ENCODE data around the gene NRG4. TPM values are rescaled to one million over a fixed set of nuclear protein-coding genes. Genes with fewer than 3 reads are reported as not detected.

Gene NRG4
- total RNA-seq, 1 donor from 2014 or later, result 0.93 TPM

DNA sequence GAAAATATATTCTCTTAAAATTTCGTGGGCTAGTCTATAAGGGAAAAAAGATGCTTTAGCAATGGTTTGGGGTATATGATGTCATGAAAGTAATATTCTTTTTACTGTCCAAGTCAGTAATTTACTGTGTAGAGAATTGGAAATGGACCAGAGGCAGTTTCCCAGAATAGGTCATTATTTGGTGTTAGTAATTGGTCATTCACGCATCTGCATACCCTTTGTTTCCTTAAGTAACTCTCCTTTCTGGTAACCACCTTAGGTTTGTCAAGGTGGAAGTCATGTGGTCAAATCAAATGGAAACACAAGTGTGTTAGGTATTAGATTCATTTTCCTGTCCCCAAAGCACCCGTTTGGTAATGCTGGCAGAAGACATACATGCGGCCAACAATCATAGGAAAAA lies 84.6 kb downstream of the NRG4 start:
- Mint-ChIP-seq H3K27me3 (no peaks in the 10 kb centered on the region), H3K36me3 (ENCODE audit: low read depth) (peaks cover 52% of the 10 kb centered on the region), H3K4me1 (peaks cover 39% of the 10 kb centered on the region), H3K9me3 (no peaks in the 10 kb centered on the region), H3K4me3 (no peak overlapping the region), H3K27ac (no peak overlapping the region)
- ChIA-PET CTCF (interaction anchor here (9.2 kb wide), 1 partner anchor 212 kb away, joined by 61 read pairs; no protein-coding TSS in a partner anchor), POLR2A (interaction anchor here (0.6 kb wide), 2 partner anchors 23 to 1283 kb away, joined by 4 to 5 read pairs; no protein-coding TSS in a partner anchor)
- ATAC-seq (ENCODE audit: low read depth) (no peak), DNase-seq (no peak)
- TF ChIP-seq, protein P1, sequence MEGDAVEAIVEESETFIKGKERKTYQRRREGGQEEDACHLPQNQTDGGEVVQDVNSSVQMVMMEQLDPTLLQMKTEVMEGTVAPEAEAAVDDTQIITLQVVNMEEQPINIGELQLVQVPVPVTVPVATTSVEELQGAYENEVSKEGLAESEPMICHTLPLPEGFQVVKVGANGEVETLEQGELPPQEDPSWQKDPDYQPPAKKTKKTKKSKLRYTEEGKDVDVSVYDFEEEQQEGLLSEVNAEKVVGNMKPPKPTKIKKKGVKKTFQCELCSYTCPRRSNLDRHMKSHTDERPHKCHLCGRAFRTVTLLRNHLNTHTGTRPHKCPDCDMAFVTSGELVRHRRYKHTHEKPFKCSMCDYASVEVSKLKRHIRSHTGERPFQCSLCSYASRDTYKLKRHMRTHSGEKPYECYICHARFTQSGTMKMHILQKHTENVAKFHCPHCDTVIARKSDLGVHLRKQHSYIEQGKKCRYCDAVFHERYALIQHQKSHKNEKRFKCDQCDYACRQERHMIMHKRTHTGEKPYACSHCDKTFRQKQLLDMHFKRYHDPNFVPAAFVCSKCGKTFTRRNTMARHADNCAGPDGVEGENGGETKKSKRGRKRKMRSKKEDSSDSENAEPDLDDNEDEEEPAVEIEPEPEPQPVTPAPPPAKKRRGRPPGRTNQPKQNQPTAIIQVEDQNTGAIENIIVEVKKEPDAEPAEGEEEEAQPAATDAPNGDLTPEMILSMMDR (IDR thresholded peaks at IDR 0.05), result no peak
- intact Hi-C loops (cut with micrococcal nuclease), result loop anchor here (5.0 kb wide), 2 partner anchors 200 to 225 kb away; no protein-coding TSS in a partner anchor

DNA sequence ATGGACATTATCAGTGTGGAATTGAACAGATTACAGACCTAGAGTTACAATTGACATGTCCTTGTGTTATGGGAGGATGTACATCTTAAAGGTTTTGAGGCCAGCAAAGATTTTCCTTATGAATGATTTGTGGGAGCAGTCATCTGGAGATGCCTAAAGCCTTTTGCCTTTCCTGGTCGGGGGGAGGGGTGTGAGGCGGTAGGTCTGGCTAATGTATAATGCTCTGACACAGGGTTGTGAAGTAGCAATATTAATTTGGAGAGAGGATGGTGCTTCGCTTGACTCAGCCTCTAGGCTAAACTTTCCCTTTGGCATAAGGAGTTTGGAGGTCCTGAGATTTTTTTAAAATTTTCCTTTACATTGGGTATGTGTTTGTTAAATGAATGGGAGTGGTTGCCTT lies 85.3 kb downstream of the NRG4 start:
- intact Hi-C loops (cut with micrococcal nuclease), result loop anchor here (5.0 kb wide), 2 partner anchors 200 to 225 kb away; no protein-coding TSS in a partner anchor
- peaks cover 39% of the 10 kb centered on the region for H3K4me1 Mint-ChIP-seq
- TF ChIP-seq, protein P1 (IDR thresholded peaks at IDR 0.05), result no peak
- CTCF ChIA-PET, result interaction anchor here (1.6 to 9.2 kb wide), 2 partner anchors 132 to 213 kb away, joined by 3 to 61 read pairs; no protein-coding TSS in a partner anchor
- no peaks in the 10 kb centered on the region for H3K27me3 Mint-ChIP-seq
- no peaks in the 10 kb centered on the region for H3K9me3 Mint-ChIP-seq
- no peak for DNase-seq
- POLR2A ChIA-PET, result interaction anchor here (0.6 kb wide), 1 partner anchor 1282 kb away, joined by 4 read pairs; no protein-coding TSS in a partner anchor
- no peak overlapping the region for H3K4me3 Mint-ChIP-seq
- ATAC-seq (ENCODE audit: low read depth), result no peak
- H3K27ac Mint-ChIP-seq, result no peak overlapping the region
- peaks cover 55% of the 10 kb centered on the region for H3K36me3 Mint-ChIP-seq (ENCODE audit: low read depth)

DNA sequence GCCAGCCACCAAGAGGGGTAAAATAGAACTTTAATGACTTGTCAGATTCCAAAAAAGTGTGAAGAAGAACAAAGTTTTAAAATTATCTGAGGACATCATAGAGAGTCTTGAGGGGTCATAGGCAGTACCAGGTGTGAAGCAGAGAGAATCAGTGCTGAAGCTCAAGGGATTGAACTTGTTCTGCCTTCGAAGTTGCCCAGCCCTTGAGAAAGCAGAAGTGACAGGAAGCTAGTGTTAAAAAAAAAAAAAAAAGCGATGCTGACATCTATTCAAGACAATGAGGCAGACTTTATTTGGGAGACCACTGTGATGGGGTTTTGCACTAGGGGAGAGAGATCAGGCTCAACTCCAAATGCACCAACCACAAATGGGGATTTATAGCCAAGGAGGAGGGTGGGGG lies 86.8 kb downstream of the NRG4 start:
- Mint-ChIP-seq H3K36me3 (ENCODE audit: low read depth) (peaks cover 48% of the 10 kb centered on the region), H3K9me3 (no peaks in the 10 kb centered on the region), H3K27ac (no peak overlapping the region), H3K4me3 (no peak overlapping the region), H3K27me3 (no peaks in the 10 kb centered on the region), H3K4me1 (peaks cover 39% of the 10 kb centered on the region)
- DNase-seq (no peak), ATAC-seq (ENCODE audit: low read depth) (no peak)
- ChIA-PET CTCF (interaction anchor here (1.6 to 9.2 kb wide), 2 partner anchors 133 to 214 kb away, joined by 3 to 61 read pairs; no protein-coding TSS in a partner anchor), POLR2A (interaction anchor here (0.9 kb wide), 1 partner anchor 471 kb away, joined by 3 read pairs; no protein-coding TSS in a partner anchor)
- TF ChIP-seq, protein P1 (IDR thresholded peaks at IDR 0.05), result no peak
- intact Hi-C loops (cut with micrococcal nuclease), result loop anchor here (5.0 kb wide), 2 partner anchors 198 to 227 kb away; no protein-coding TSS in a partner anchor

DNA sequence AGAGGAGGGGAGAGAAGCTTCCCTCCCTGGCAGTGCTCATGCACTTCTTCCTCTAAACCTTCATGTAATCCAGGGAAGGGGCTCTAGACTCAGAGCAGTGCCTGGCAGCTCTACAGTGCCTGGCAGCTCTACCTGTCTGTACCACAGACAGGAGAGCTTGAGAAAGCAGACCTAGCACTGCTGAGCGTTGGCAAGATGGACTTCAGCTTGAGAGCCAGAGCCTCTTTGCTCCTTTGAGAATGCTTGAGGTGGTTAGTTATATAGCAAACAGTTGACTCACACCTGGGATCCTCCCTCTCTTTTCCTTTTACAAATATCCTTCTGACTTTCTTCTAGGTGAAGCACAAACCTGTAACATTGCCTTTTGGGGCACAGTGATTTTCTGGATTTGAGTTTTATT lies 87.6 kb downstream of the NRG4 start:
- H3K4me1 Mint-ChIP-seq, result peaks cover 39% of the 10 kb centered on the region
- DNase-seq, result no peak
- intact Hi-C loops (cut with micrococcal nuclease), result no loop called here
- H3K36me3 Mint-ChIP-seq (ENCODE audit: low read depth), result peaks cover 47% of the 10 kb centered on the region
- no peak overlapping the region for H3K27ac Mint-ChIP-seq
- no peaks in the 10 kb centered on the region for H3K9me3 Mint-ChIP-seq
- no peak for ATAC-seq (ENCODE audit: low read depth)
- POLR2A ChIA-PET, result interaction anchor here (0.9 kb wide), 1 partner anchor 470 kb away, joined by 3 read pairs; no protein-coding TSS in a partner anchor
- no peaks in the 10 kb centered on the region for H3K27me3 Mint-ChIP-seq
- TF ChIP-seq, protein P1 (IDR thresholded peaks at IDR 0.05), result no peak
- CTCF ChIA-PET, result interaction anchor here (1.4 to 9.2 kb wide), 2 partner anchors 122 to 215 kb away, joined by 3 to 61 read pairs; no protein-coding TSS in a partner anchor
- no peak overlapping the region for H3K4me3 Mint-ChIP-seq

DNA sequence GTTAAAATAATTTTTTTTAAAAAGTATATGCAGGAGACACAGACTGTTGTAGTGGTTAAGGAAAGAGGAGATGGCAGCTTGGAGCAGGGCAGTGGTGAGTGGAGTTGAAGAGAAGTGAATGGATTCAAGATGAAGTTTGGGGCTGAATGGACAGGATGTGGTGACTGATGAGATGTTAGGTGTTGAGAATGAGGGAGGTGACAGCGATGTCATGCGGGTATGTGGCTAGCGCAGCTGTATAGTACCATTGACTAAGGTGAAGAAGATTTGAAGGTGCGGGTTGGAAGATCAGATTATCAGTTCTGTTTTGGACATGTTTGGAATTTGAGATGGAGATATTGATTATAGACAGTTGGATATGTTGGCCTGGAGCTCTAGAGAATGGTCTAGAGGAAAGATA lies 88.5 kb downstream of the NRG4 start:
- CTCF ChIA-PET, result interaction anchor here (1.4 to 9.2 kb wide), 2 partner anchors 122 to 216 kb away, joined by 3 to 61 read pairs; no protein-coding TSS in a partner anchor
- no peaks in the 10 kb centered on the region for H3K27me3 Mint-ChIP-seq
- TF ChIP-seq, protein P1 (IDR thresholded peaks at IDR 0.05), result no peak
- H3K4me3 Mint-ChIP-seq, result no peak overlapping the region
- H3K4me1 Mint-ChIP-seq, result peaks cover 39% of the 10 kb centered on the region
- peaks cover 54% of the 10 kb centered on the region for H3K36me3 Mint-ChIP-seq (ENCODE audit: low read depth)
- intact Hi-C loops (cut with micrococcal nuclease), result no loop called here
- H3K9me3 Mint-ChIP-seq, result no peaks in the 10 kb centered on the region
- no peak overlapping the region for H3K27ac Mint-ChIP-seq
- no peak for DNase-seq
- POLR2A ChIA-PET, result interaction anchor here (0.9 kb wide), 1 partner anchor 467 kb away, joined by 3 read pairs; no protein-coding TSS in a partner anchor
- ATAC-seq (ENCODE audit: low read depth), result no peak

Data from activated B cell treated with CpG ODN at 0.5 μM for 24 hours (primary cell).